22Rv1 (cell line): ENCODE data around the gene SEMA3C.

ENCODE experiments used
- H3K27ac ChIP-seq: fragments of 450-650 bp; 2 replicates; pipeline ENCODE4 v1.5.1; 2017
- ZFX ChIP-seq: fragments of 450-650 bp; IDR thresholded peaks from 2 replicates; pipeline ENCODE4 v1.6.1; 2017; ENCODE audit warnings: antibody characterized with exemption, borderline replicate concordance
- TF ChIP-seq, protein P1 (sequence below): fragments of 450-650 bp; IDR thresholded peaks from 2 replicates; pipeline ENCODE4 v1.5.1; 2017; ENCODE audit warnings: mild to moderate bottlenecking

The SEMA3C gene

DNA sequence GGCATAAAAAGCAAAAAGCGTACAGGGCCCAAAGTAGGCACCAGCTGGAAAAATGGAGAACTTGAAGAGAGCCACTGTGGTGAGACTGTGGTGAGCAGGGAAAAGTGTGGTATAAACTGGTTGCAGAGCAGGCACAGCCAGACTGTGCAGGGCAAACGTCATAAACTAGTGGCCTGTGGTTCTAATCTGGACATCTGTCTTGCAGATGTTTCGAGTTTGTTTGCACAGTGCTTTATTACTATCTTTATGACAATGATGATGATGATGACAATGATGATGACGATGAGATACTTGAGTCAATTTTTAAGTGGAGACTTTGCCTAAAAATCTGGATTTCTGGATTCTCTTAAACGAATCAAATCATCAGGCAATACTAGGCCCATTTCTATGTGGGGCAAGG lies 45.7 kb downstream of the SEMA3C start:
- H3K27ac ChIP-seq, result no peak overlapping the region
- TF ChIP-seq ZFX, result no peak
- TF ChIP-seq, protein P1, sequence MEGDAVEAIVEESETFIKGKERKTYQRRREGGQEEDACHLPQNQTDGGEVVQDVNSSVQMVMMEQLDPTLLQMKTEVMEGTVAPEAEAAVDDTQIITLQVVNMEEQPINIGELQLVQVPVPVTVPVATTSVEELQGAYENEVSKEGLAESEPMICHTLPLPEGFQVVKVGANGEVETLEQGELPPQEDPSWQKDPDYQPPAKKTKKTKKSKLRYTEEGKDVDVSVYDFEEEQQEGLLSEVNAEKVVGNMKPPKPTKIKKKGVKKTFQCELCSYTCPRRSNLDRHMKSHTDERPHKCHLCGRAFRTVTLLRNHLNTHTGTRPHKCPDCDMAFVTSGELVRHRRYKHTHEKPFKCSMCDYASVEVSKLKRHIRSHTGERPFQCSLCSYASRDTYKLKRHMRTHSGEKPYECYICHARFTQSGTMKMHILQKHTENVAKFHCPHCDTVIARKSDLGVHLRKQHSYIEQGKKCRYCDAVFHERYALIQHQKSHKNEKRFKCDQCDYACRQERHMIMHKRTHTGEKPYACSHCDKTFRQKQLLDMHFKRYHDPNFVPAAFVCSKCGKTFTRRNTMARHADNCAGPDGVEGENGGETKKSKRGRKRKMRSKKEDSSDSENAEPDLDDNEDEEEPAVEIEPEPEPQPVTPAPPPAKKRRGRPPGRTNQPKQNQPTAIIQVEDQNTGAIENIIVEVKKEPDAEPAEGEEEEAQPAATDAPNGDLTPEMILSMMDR, result no peak

DNA sequence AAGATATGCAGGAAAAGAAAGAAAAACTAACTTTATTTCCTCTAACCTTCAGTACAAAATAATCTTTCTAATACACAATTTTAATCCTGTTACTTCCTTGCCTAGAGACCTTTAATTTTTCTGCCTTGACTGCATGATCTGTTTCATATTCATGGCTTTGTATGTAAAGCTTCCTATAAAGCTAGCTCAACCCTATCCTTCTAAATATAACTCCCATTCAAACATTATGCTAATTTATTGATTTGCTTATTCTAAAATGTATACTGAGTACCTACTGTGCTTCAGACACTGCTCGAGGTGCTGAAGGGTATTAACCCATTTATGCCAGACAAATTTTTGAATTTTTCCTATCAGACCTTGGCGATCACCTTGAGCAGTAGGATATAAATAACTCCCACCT lies 47.6 kb downstream of the SEMA3C start:
- no peak overlapping the region for H3K27ac ChIP-seq
- no peak for TF ChIP-seq ZFX
- TF ChIP-seq, protein P1, result no peak

DNA sequence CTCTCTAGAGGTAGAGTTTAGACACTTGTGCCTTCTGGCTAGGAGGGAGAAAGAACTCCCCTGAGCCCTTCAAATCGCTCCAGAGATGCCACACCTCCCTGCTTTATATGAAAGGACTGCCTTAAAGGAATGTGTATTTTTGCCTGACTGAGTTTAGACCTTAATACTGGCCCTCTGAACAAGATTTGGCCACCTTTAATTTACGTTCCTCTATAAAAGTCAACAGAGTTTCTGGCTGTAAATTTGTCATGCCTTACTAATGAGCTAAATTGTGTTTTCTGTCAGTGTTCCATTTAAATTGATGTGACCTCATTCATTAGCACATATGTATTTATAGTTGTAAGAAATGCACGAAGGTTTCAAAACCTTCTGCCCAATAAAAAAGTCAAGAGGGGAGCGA lies 48.0 kb downstream of the SEMA3C start:
- TF ChIP-seq ZFX, result no peak
- TF ChIP-seq, protein P1, result no peak
- H3K27ac ChIP-seq, result no peak overlapping the region

DNA sequence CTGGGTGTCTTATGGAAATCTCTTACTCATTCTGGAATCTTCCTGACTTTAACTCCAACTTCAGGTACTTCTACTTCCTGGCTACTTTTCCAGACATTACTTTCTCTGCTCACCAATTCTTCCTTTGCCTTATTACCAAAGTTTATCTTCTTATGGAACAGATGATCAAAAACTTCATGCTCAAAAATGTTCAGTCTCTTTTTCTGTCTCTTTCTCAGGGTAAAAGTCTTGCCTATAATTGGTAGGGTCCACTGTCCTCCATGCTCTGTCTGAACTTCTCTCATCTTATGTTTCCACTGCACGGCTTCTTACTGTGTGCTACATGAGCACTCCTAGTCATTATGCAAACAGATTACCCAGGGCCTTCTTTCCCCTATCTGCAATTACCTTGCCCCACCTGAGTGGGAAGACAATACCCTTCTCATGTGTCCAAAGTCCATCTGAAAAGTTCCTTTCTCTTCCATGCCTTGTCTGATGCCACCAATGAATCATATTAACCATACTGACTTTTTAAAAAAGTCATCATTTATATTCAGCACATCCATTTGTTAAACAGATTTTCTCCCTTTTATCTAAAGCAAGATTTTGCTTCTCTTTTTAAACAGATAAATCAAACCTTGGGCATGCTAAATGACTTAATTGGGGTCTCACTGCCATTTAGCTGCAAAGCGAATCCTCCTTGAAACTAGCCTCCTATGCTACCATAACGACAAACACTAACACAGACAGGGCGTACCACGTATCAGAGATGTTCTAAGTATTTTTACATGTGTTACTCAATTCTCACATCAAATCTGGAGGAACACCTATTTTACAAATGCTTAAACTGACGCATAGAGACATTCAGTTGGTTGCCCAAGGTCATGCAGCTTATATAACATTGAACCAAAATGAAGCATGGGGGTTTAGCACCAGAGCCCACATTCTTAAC lies 48.8 kb downstream of the SEMA3C start:
- H3K27ac ChIP-seq, result peak overlapping the region; percentile 17; the same call in 1 of the 2 replicates
- TF ChIP-seq ZFX, result no peak
- TF ChIP-seq, protein P1, result no peak

DNA sequence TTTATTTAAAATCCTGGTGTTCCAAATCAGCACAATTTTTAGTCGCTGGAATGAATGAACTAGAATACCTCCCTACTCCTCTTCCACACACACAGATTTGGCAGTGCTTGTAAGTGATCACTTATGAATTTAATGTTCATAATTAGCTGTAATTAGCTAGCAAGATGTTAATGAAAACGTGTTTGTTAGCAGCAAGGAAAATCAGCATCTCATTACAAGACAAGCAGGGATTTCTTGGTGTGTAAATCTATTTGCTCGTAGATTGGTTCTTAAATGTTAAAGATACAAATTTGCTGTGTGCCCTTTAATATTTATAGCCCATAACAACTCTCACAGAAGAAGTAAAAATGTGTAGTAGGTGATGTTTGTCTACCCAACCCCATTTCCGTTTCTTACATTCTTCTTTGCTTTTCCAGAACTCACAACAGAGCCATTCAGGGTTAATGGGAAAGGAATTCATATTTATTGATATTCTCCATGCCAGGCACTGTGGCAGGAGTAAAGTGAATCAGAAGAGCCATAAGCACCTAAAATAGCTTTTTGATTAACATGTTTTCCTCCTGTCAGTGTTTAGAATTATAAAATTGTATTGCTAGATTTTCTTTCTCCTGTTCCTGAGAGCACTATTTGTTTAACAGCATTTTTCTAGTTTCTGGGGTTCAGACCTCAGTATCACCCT lies 49.6 kb downstream of the SEMA3C start:
- TF ChIP-seq, protein P1, result no peak
- TF ChIP-seq ZFX, result no peak
- peak overlapping the region; percentile 17 for H3K27ac ChIP-seq

DNA sequence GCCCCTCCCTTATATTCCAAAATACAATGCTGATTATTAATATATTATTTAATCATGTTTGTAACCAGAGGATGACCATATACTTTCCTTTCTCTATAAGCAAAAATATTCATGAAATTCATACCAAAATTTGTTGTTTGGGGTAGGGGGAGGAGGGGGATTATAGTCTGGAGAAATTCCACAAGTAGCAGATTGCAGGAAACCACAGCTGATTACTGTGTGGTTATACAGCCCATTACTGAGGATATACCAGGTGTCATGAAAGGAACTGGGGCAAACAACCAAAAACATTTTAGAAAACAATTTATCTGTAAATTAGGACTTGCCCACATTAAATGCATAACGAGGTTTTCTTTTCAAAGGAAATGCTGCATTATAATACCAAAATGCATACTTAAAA lies 50.3 kb downstream of the SEMA3C start:
- no peak for TF ChIP-seq ZFX
- TF ChIP-seq, protein P1, result no peak
- no peak overlapping the region; the same call in 1 of the 2 replicates for H3K27ac ChIP-seq

DNA sequence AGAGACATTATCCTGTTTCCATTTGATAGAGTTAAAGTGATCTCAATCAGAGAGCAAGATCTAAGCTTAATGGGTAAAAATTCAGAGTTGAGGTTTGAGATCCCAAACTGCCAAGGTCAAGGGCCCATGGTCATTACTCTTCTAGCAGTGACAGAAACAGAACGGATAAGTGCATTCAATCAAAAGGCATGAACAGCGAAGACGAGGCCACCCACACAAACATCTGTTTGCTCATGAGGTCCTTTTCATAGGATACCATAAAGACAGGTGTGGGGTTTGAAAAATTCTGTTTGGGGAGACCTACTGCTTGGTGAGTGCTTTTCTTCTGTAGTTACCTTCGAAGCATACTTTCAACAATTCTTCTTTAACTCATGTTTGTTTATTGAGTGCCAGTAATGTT lies 58.3 kb downstream of the SEMA3C start:
- H3K27ac ChIP-seq, result no peak overlapping the region

More for the DNA sequence above, 58.3 kb downstream of the SEMA3C start:
- TF ChIP-seq ZFX, result no peak
- TF ChIP-seq, protein P1, result no peak
